Measurements from ENCODE around the gene TRIM24. TPM values are rescaled to one million over a fixed set of nuclear protein-coding genes. Genes with fewer than 3 reads are reported as not detected.

Gene TRIM24
- total RNA-seq, 1 donor from 2014 or later, result 104 TPM

- Mint-ChIP-seq H3K36me3 (ENCODE audit: low read depth, unreplicated experiment) (peaks cover 10% of the 10 kb centered on the region), H3K4me1 (ENCODE audit: unreplicated experiment) (peaks cover 20% of the 10 kb centered on the region), H3K27me3 (ENCODE audit: unreplicated experiment) (no peaks in the 10 kb centered on the region), H3K9me3 (ENCODE audit: unreplicated experiment) (no peaks in the 10 kb centered on the region), H3K4me3 (ENCODE audit: unreplicated experiment) (no peak overlapping the region), H3K27ac (ENCODE audit: unreplicated experiment) (no peak overlapping the region)
- no peak for TF ChIP-seq CTCF (IDR thresholded peaks at IDR 0.05; ENCODE audit: unreplicated experiment)
- DNase-seq (ENCODE audit: low spot score), result no peak
Measured at GRCh38 chr7:138491612-138492386, 31.7 kb downstream of the TRIM24 start.

- no peak for DNase-seq (ENCODE audit: low spot score)
- Mint-ChIP-seq H3K27me3 (ENCODE audit: unreplicated experiment) (no peaks in the 10 kb centered on the region), H3K27ac (ENCODE audit: unreplicated experiment) (no peak overlapping the region), H3K36me3 (ENCODE audit: low read depth, unreplicated experiment) (peaks cover 12% of the 10 kb centered on the region), H3K9me3 (ENCODE audit: unreplicated experiment) (no peaks in the 10 kb centered on the region), H3K4me1 (ENCODE audit: unreplicated experiment) (peaks cover 16% of the 10 kb centered on the region), H3K4me3 (ENCODE audit: unreplicated experiment) (no peak overlapping the region)
- TF ChIP-seq CTCF (IDR thresholded peaks at IDR 0.05; ENCODE audit: unreplicated experiment), result no peak
Measured at GRCh38 chr7:138492423-138492822, 32.4 kb downstream of the TRIM24 start.

GRCh38 chr7:138493535-138493934, 33.5 kb downstream of the TRIM24 start:
- Mint-ChIP-seq H3K27ac (ENCODE audit: unreplicated experiment) (no peak overlapping the region), H3K9me3 (ENCODE audit: unreplicated experiment) (no peaks in the 10 kb centered on the region), H3K4me1 (ENCODE audit: unreplicated experiment) (peaks cover 5% of the 10 kb centered on the region), H3K36me3 (ENCODE audit: low read depth, unreplicated experiment) (peaks cover 12% of the 10 kb centered on the region), H3K4me3 (ENCODE audit: unreplicated experiment) (no peak overlapping the region), H3K27me3 (ENCODE audit: unreplicated experiment) (no peaks in the 10 kb centered on the region)
- no peak for DNase-seq (ENCODE audit: low spot score)
- TF ChIP-seq CTCF (IDR thresholded peaks at IDR 0.05; ENCODE audit: unreplicated experiment), result no peak

- Mint-ChIP-seq H3K27me3 (ENCODE audit: unreplicated experiment) (no peaks in the 10 kb centered on the region), H3K4me1 (ENCODE audit: unreplicated experiment) (peaks cover 7% of the 10 kb centered on the region), H3K27ac (ENCODE audit: unreplicated experiment) (no peak overlapping the region)
Measured at GRCh38 chr7:138495485-138495884, 35.4 kb downstream of the TRIM24 start.

More at GRCh38 chr7:138495485-138495884, 35.4 kb downstream of the TRIM24 start:
- no peak for DNase-seq (ENCODE audit: low spot score)
- Mint-ChIP-seq H3K4me3 (ENCODE audit: unreplicated experiment) (no peak overlapping the region), H3K9me3 (ENCODE audit: unreplicated experiment) (no peaks in the 10 kb centered on the region), H3K36me3 (ENCODE audit: low read depth, unreplicated experiment) (peaks cover 25% of the 10 kb centered on the region)
- TF ChIP-seq CTCF (IDR thresholded peaks at IDR 0.05; ENCODE audit: unreplicated experiment), result no peak
